ENCODE results near the gene MAU2. TPM values are rescaled to one million over a fixed set of nuclear protein-coding genes. Genes with fewer than 3 reads are reported as not detected.

MAU2 gene
- total RNA-seq, 1 experiment from 2014 or later: 72.6 TPM

GRCh38 chr19:19280561-19280960, 40.1 kb upstream of the MAU2 start:
- DNase-seq (ENCODE audit: low spot score): no peak
- H3K36me3 ChIP-seq (ENCODE audit: insufficient read depth, low read length, poor library complexity, severe bottlenecking): peaks cover 20% of the 10 kb centered on the region
- intact Hi-C loops (cut with micrococcal nuclease; ENCODE audit: unreplicated experiment): no loop called here
- no peak overlapping the region for H3K4me3 ChIP-seq (ENCODE audit: low read depth, low read length, poor library complexity, severe bottlenecking)
- no peak overlapping the region for H3K27ac ChIP-seq (ENCODE audit: low read depth, low read length, poor library complexity, severe bottlenecking)
- H3K4me1 ChIP-seq (ENCODE audit: insufficient read depth, low read length, poor library complexity, severe bottlenecking): peaks cover 7% of the 10 kb centered on the region
- no peak for TF ChIP-seq CTCF (conservative IDR thresholded peaks at IDR 0.05; ENCODE audit: low read depth, low read length)
- TF ChIP-seq EZH2 (IDR thresholded peaks at IDR 0.05; ENCODE audit: borderline replicate concordance, low read depth, low read length, poor library complexity, severe bottlenecking): no peak
- ChIA-PET CTCF (no interaction called here), POLR2A (ENCODE audit: low non-redundant PET) (no interaction called here)
- H3K27me3 ChIP-seq (replicated peaks; ENCODE audit: insufficient read depth, low read depth, low read length, poor library complexity): no peaks in the 10 kb centered on the region
- no TSS peak for BruUV-seq (replicated peaks)
- no peaks in the 10 kb centered on the region for H3K9me3 ChIP-seq (ENCODE audit: low read depth, low read length, poor library complexity, severe bottlenecking)

GRCh38 chr19:19285686-19286085, 34.9 kb upstream of the MAU2 start:
- Histone ChIP-seq H3K36me3 (ENCODE audit: insufficient read depth, low read length, poor library complexity, severe bottlenecking) (peaks cover 13% of the 10 kb centered on the region), H3K27me3 (replicated peaks; ENCODE audit: insufficient read depth, low read depth, low read length, poor library complexity) (no peaks in the 10 kb centered on the region), H3K4me1 (ENCODE audit: insufficient read depth, low read length, poor library complexity, severe bottlenecking) (no peaks in the 10 kb centered on the region), H3K9me3 (ENCODE audit: low read depth, low read length, poor library complexity, severe bottlenecking) (no peaks in the 10 kb centered on the region), H3K27ac (ENCODE audit: low read depth, low read length, poor library complexity, severe bottlenecking) (no peak overlapping the region), H3K4me3 (ENCODE audit: low read depth, low read length, poor library complexity, severe bottlenecking) (no peak overlapping the region)
- no TSS peak for BruUV-seq (replicated peaks)
- TF ChIP-seq CTCF (conservative IDR thresholded peaks at IDR 0.05; ENCODE audit: low read depth, low read length): no peak
- no peak for TF ChIP-seq EZH2 (IDR thresholded peaks at IDR 0.05; ENCODE audit: borderline replicate concordance, low read depth, low read length, poor library complexity, severe bottlenecking)
- no peak for DNase-seq (ENCODE audit: low spot score)
- ChIA-PET CTCF (no interaction called here), POLR2A (ENCODE audit: low non-redundant PET) (no interaction called here)
- intact Hi-C loops (cut with micrococcal nuclease; ENCODE audit: unreplicated experiment): no loop called here

GRCh38 chr19:19292607-19293006, 28.0 kb upstream of the MAU2 start:
- POLR2A ChIA-PET (ENCODE audit: low non-redundant PET): no interaction called here
- CTCF ChIA-PET: no interaction called here
- Histone ChIP-seq H3K4me1 (ENCODE audit: insufficient read depth, low read length, poor library complexity, severe bottlenecking) (no peaks in the 10 kb centered on the region), H3K4me3 (ENCODE audit: low read depth, low read length, poor library complexity, severe bottlenecking) (no peak overlapping the region), H3K9me3 (ENCODE audit: low read depth, low read length, poor library complexity, severe bottlenecking) (no peaks in the 10 kb centered on the region), H3K27me3 (replicated peaks; ENCODE audit: insufficient read depth, low read depth, low read length, poor library complexity) (no peaks in the 10 kb centered on the region), H3K27ac (ENCODE audit: low read depth, low read length, poor library complexity, severe bottlenecking) (no peak overlapping the region), H3K36me3 (ENCODE audit: insufficient read depth, low read length, poor library complexity, severe bottlenecking) (peaks cover 38% of the 10 kb centered on the region)
- intact Hi-C loops (cut with micrococcal nuclease; ENCODE audit: unreplicated experiment): no loop called here
- TF ChIP-seq EZH2 (IDR thresholded peaks at IDR 0.05; ENCODE audit: borderline replicate concordance, low read depth, low read length, poor library complexity, severe bottlenecking): no peak
- TF ChIP-seq CTCF (conservative IDR thresholded peaks at IDR 0.05; ENCODE audit: low read depth, low read length): no peak
- no peak for DNase-seq (ENCODE audit: low spot score)
- BruUV-seq (replicated peaks): no TSS peak
